Smooth muscle cell (in vitro differentiated cells): ENCODE data around the gene RAD51B. TPM values are rescaled to one million over a fixed set of nuclear protein-coding genes. Genes with fewer than 3 reads are reported as not detected.

Experiments
- DNase-seq: peaks from one replicate; lab custom pipeline; 2025; ENCODE audit not compliant: unreplicated experiment; lab: John Stamatoyannopoulos, UW
- H2AFZ ChIP-seq: fragments of 200-600 bp; sonication (generic); 2 replicates; pipeline ENCODE4 v1.6.0; 2016; ENCODE audit warnings: antibody characterized with exemption, low read depth, mild to moderate bottlenecking
- H3F3A ChIP-seq: fragments of 200-600 bp; sonication (generic); 2 replicates; pipeline ENCODE4 v1.6.0; 2017; ENCODE audit warnings: antibody characterized with exemption, low read depth
- H3K27ac ChIP-seq: fragments of 200-600 bp; sonication (generic); 2 replicates; pipeline ENCODE4 v1.5.1; 2016; ENCODE audit warnings: low read depth, mild to moderate bottlenecking
- H3K27me3 ChIP-seq: fragments of 200-600 bp; sonication (generic); 2 replicates; pipeline ENCODE4 v1.6.1; 2016; ENCODE audit warnings: low read depth, mild to moderate bottlenecking
- H3K36me3 ChIP-seq: fragments of 200-600 bp; sonication (generic); 2 replicates; pipeline ENCODE4 v1.5.1; 2016; ENCODE audit warnings: low read depth
- H3K4me1 ChIP-seq: fragments of 200-600 bp; sonication (generic); 2 replicates; pipeline ENCODE4 v1.5.1; 2016; ENCODE audit warnings: low read depth
- H3K4me2 ChIP-seq: fragments of 200-600 bp; sonication (generic); 2 replicates; pipeline ENCODE4 v1.6.0; 2016; ENCODE audit warnings: mild to moderate bottlenecking
- H3K4me3 ChIP-seq: fragments of 200-600 bp; sonication (generic); 2 replicates; pipeline ENCODE4 v1.5.1; 2016; ENCODE audit warnings: mild to moderate bottlenecking
- H3K79me2 ChIP-seq: fragments of 200-600 bp; sonication (generic); 2 replicates; pipeline ENCODE4 v1.6.0; 2016; ENCODE audit warnings: low read depth, mild to moderate bottlenecking
- H3K9ac ChIP-seq: fragments of 200-600 bp; sonication (generic); 2 replicates; pipeline ENCODE4 v1.6.0; 2016; ENCODE audit warnings: low read depth
- H3K9me3 ChIP-seq: fragments of 200-600 bp; sonication (generic); replicated peaks from 2 replicates; pipeline ENCODE4 v1.5.1; 2016; ENCODE audit warnings: low read depth
- H4K20me1 ChIP-seq: fragments of 200-600 bp; sonication (generic); 2 replicates; pipeline ENCODE4 v1.6.0; 2016; ENCODE audit warnings: low read depth
- CTCF ChIP-seq: fragments of 200-600 bp; sonication (generic); IDR thresholded peaks from 2 replicates; pipeline ENCODE4 v1.5.1; 2017; ENCODE audit warnings: borderline replicate concordance, mild to moderate bottlenecking, antibody characterized with exemption; ENCODE audit not compliant: insufficient read depth, poor library complexity, severe bottlenecking
- WGBS: methylation state at CpG from one replicate; pipeline ENCODE4 v1.1.7; 2016; ENCODE audit warnings: low lambda C conversion rate; 5-methylcytosine and 5-hydroxymethylcytosine counted together
- polyA plus RNA-seq: library from polyadenylated mRNA; unstranded; fragments of >200 nt; fragmentation: Nextera tagmentation; extraction: Ambion mirVana; gene quantifications from 2 replicates; pipeline ENCODE4 v1.2.1, GENCODE V29; 2016
- total RNA-seq: library from RNA; depleted of rRNA; stranded (reverse); fragments of >200 nt; gene quantifications from 2 replicates; pipeline ENCODE4 v1.2.3, GENCODE V29; 2014

The RAD51B gene
- total and polyA plus RNA-seq, 2 experiments from 2014 or later = 4.6 to 5.3 TPM

GRCh38 chr14:68065322-68065721, 245.7 kb downstream of the RAD51B start:
- H3K4me3 ChIP-seq = no peak overlapping the region
- no peaks in the 10 kb centered on the region for H3K4me1 ChIP-seq
- H3K36me3 ChIP-seq = peaks cover 6% of the 10 kb centered on the region
- H3K4me2 ChIP-seq = no peak overlapping the region
- H4K20me1 ChIP-seq = no peaks in the 10 kb centered on the region
- H3F3A ChIP-seq = no peaks in the 10 kb centered on the region
- no peak overlapping the region for H3K27ac ChIP-seq
- no peak overlapping the region for H3K9ac ChIP-seq
- no peak for DNase-seq
- 97% methylated on average over 3 of the region's 3 CpGs for WGBS
- TF ChIP-seq CTCF = no peak
- no peaks in the 10 kb centered on the region for H3K27me3 ChIP-seq
- peaks cover 12% of the 10 kb centered on the region for H3K9me3 ChIP-seq
- no peaks in the 10 kb centered on the region for H3K79me2 ChIP-seq
- H2AFZ ChIP-seq = no peak overlapping the region

GRCh38 chr14:68074765-68075381, 255.3 kb downstream of the RAD51B start:
- no peaks in the 10 kb centered on the region for H4K20me1 ChIP-seq
- no peak overlapping the region for H3K27ac ChIP-seq
- H2AFZ ChIP-seq = no peak overlapping the region
- peaks cover 18% of the 10 kb centered on the region for H3K4me1 ChIP-seq
- peaks cover 16% of the 10 kb centered on the region for H3K9me3 ChIP-seq
- DNase-seq = no peak
- TF ChIP-seq CTCF = no peak
- no peaks in the 10 kb centered on the region for H3K27me3 ChIP-seq
- H3K9ac ChIP-seq = no peak overlapping the region
- H3K79me2 ChIP-seq = no peaks in the 10 kb centered on the region
- H3K4me3 ChIP-seq = no peak overlapping the region
- H3K36me3 ChIP-seq = no peaks in the 10 kb centered on the region
- H3F3A ChIP-seq = peaks cover 2% of the 10 kb centered on the region
- WGBS = 92% methylated on average over 3 of the region's 3 CpGs
- no peak overlapping the region for H3K4me2 ChIP-seq

- Histone ChIP-seq H3K27ac (no peak overlapping the region), H2AFZ (no peak overlapping the region), H3K4me3 (no peak overlapping the region), H3K4me1 (peaks cover 18% of the 10 kb centered on the region), H3F3A (peaks cover 6% of the 10 kb centered on the region), H3K79me2 (no peaks in the 10 kb centered on the region), H3K9me3 (peaks cover 9% of the 10 kb centered on the region), H4K20me1 (no peaks in the 10 kb centered on the region), H3K9ac (no peak overlapping the region), H3K4me2 (no peak overlapping the region), H3K36me3 (no peaks in the 10 kb centered on the region), H3K27me3 (no peaks in the 10 kb centered on the region)
- no peak for DNase-seq
- no peak for TF ChIP-seq CTCF
- WGBS = 97% methylated on average over 5 of the region's 5 CpGs
These were observed 255.9 kb downstream of the RAD51B start for GRCh38 chr14:68075382-68076029.

GRCh38 chr14:68076451-68076850, 256.9 kb downstream of the RAD51B start:
- Histone ChIP-seq H3K4me2 (no peak overlapping the region), H3K36me3 (no peaks in the 10 kb centered on the region), H3K4me1 (peaks cover 18% of the 10 kb centered on the region), H4K20me1 (no peaks in the 10 kb centered on the region), H2AFZ (no peak overlapping the region), H3F3A (peaks cover 6% of the 10 kb centered on the region), H3K27me3 (no peaks in the 10 kb centered on the region), H3K9ac (no peak overlapping the region), H3K4me3 (no peak overlapping the region), H3K27ac (peak overlapping the region; percentile 39), H3K79me2 (no peaks in the 10 kb centered on the region), H3K9me3 (peaks cover 9% of the 10 kb centered on the region)
- DNase-seq = no peak
- WGBS = 93% methylated on average over 1 of the region's 1 CpG
- TF ChIP-seq CTCF = no peak
